DMS153 treated with DMSO at 0.1 percent for 48 hours (cell line): Measurements from ENCODE around the gene CDC14A.

Experiments used
- DNase-seq: peaks from one replicate; lab custom pipeline; 2025; ENCODE audit not compliant: unreplicated experiment; lab: John Stamatoyannopoulos, UW

Gene CDC14A

DNA sequence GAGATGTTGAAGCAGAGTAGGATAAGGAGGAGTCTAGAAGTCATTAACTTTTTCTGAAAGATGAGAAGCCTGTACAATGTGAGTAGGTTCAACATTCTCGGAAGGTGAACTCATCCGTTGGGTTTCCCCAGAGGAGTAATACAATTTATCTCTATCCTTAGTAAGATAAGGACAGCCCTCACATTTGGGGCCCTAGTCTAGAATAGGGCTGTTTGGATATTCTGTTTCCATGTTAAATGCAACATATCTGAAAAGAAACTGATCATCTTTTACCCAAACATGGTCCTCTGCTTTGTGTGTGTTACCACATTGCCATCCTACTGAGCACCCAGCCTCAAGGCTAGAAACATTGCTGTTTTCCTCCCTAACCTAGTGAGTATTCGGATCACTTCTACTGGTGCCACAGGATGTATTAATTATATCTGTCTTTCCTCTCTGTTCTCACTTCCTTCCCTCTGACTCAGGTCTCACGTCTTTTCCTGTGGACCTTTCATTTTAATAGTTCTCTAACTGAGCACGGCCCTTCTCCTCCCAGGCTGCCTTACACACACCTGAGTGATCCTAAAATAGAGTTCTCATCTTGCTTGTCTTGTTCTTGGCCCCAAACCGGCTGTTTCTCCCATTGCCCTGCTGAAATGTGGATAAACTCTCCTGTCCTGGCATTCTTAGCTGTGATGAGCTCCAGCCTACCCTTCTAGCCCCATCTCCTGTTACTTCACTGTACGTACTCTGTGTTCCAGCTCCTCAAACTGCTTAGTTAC lies 91.7 kb downstream of the CDC14A start:
- DNase-seq, result no peak

DNA sequence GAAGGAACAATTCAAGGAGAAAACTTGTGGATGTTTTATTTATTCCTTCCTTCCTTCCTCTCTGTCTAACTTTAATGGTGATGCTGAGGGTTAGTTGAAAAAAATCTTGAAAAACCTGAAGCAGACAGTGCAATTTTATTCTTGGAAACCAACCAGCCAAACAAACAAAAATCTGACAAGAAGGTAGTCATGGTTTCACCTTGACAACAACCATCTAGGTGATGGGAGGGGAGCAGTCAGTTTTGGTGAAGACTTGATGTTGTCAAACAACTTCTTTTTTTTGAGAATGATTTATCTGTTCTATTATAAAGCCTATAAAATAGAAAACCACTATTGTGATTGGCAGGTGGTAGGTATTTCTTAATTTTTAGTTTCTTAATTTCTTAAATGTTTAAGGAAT lies 93.3 kb downstream of the CDC14A start:
- DNase-seq, result no peak

- DNase-seq, result no peak
These were observed 96.1 kb downstream of the CDC14A start for GRCh38 chr1:100448366-100448765.

DNA sequence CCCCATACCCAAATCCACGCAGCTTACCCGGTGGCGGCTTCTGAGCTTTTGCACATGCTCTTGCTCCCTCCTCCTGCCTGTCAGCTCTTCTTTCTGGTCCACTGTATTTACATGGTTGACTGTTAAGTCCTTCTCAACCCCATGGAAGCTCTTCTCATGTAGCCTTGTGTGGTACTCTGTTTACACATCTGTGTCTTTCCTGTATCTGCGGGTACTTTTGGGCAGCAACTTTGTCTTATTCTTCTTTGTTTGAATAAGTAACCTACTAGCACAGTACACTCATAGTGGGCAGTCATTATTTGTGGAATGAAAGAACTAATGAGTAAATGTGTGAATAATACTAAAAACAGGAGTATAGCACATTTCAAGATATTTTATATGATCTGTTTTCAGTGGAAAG lies 97.2 kb downstream of the CDC14A start:
- DNase-seq, result no peak

GRCh38 chr1:100452641-100453040 lies 100.3 kb downstream of the CDC14A start:
- no peak for DNase-seq

- peak; percentile 26 for DNase-seq
These were observed 103.3 kb downstream of the CDC14A start for GRCh38 chr1:100455478-100456072.

GRCh38 chr1:100456880-100457279 lies 104.6 kb downstream of the CDC14A start:
- no peak for DNase-seq

DNA sequence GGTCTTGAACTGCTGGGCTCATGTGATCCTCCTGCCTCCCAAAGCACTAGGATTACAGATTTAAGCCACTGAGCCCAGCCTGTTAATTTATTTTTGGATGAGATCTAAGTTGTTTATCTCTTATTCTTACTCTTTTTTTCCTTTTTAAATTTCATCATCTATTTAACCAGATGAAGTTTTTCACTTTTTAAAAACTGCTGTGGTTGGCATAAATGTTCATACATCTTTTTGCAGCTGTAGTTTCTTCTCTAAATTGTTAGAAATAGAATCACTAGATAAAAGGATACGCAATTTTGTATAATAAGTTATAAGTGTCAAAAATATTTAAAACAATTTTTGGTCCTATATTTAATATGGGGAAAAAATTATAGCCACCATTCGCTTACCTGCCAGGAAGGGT lies 105.4 kb downstream of the CDC14A start:
- DNase-seq, result no peak

DNA sequence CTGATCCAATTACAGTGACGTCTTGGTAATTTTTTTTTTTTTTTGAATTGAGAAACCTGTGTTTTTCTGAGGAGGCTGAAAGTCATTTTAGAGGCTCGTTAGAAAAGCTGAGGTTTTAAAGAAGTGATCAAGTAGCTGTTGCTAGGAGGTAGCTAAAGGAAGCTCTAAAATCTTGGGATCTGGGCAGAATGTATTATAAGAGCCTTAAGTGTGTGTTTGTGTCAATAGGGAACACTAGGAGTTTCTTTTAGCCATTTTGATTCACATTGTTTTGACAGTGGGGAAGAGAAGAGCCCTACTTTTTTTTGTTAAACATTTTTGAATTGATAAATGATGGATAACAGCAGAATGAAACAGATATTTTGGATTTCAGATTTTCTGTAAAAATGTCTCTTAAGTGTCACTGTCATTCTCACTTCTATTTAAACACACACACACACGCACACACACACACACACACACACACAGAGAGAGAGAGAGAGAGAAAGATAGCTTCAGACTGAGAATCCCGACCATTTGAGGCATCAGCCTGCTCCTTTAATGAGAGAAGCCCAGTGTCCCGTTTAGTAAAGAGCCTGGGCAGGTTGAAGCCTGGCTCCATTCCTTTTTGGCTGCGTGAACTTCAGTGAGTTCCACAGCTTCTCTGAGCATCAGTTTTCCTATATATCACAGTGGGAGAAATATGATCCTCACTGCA lies 106.5 kb downstream of the CDC14A start:
- no peak for DNase-seq

DNA sequence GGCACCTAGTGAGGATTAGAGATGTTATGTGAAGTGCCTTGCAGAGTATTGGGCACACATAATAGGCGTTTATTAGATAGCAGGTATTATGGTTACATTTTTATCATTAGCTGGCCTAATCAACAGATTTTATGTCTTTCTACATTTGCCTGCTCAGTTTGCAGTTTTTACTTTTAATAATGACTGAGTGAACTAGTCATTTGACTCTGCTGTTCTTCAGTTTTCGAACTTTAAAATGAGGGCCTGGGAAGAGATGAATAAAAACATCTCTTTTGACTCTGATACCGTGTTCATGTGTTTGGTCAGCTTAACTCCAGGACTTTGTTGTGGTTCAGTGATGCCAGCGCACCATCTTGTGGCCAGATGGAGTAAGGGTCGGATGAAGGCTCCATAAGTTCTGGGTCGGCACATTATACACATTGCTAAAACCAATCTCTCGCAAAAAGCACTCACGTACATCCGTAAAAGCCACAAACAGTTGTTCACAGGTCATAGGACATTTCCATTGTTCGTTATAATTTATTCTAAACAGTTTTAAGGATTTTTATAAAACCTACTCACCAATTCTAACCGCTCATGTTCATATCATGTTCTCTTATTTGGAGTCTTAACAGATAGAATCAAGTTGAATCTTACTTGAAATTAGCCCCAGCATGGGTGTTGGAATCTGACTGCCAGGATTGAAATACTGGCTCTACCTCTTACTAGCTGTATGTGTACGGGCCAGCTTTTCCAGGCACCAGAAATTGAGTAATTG lies 107.2 kb downstream of the CDC14A start:
- DNase-seq, result peak; percentile 61

- DNase-seq, result no peak
These were observed 108.9 kb downstream of the CDC14A start for GRCh38 chr1:100461222-100461621.

DNA sequence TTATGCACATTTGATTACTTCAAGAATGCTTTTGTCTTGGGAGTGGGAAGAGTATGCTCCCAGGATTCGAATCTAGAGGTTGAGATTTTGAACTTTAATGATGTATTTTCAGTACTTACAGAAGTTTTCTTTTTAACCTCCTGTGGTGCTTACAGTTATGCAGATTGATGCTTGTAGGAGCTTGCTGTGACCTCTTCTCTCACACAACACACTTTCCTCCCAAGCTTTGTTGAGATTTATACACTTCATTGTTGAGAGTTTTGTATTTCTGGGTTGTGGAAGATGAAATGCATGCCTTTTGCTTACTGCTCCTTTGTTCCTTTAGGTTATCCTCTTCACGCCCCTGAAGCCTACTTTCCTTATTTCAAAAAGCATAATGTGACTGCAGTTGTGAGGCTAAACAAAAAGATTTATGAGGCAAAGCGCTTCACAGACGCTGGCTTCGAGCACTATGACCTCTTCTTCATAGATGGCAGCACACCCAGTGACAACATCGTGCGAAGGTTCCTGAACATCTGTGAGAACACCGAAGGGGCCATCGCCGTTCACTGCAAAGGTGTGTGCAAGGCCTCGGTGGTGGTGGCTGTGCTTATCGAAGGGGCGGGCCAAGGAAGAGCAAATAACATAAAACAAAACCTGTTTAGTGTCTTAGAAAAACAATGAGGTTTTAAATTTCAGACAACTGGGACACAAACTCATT lies 110.2 kb downstream of the CDC14A start:
- no peak for DNase-seq

- DNase-seq, result no peak
These were observed 111.6 kb downstream of the CDC14A start for GRCh38 chr1:100463791-100464424.

DNA sequence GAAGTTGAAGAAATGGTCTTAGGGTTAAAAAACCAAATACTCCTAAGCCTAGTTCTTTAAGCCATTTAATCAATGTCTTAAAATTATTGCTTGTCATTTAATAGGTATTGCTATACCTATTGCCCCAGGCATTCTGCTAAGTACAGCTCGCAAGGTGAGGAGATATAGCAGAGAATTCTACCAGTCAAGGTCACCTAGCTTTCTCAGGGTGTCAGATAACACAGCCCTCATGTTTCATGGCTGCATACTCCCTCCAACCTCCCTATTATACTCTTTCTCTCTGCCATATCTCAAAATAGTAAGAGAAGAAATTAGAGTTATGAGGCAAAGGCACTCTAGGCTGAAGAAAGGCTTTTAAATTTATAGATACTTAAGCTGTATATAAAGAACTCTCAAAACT lies 117.3 kb downstream of the CDC14A start:
- DNase-seq, result no peak

- DNase-seq, result no peak
These were observed 122.5 kb downstream of the CDC14A start for GRCh38 chr1:100474834-100475233.

DNA sequence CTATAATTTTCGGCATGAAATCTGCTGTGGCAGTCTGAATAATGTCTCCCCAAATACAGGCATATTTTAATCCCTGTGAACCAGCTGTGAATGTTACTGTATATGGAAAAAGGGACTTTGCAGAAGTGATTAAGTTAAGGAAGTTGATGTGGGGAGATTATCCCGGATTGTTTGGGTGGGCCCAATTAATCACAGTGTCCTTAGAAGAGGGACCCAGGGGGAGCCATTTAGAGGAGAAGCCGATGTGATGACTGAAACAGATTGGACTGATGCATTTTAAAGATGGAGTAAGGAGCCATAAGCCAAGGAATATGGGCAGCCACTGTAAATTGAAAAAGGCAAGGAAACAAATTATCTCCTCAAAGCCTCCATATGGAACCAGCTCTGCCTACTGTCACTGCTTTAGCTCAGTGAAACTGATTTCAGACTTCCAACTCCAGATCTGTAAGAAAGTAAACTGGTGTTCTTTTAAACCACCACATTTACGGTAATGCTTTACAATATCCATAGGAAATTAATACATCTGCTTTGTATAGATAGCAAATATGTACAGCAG lies 124.5 kb downstream of the CDC14A start:
- no peak for DNase-seq

GRCh38 chr1:100478816-100479215 lies 126.5 kb downstream of the CDC14A start:
- DNase-seq, result no peak

GRCh38 chr1:100479620-100480338 lies 127.5 kb downstream of the CDC14A start:
- DNase-seq, result no peak

DNA sequence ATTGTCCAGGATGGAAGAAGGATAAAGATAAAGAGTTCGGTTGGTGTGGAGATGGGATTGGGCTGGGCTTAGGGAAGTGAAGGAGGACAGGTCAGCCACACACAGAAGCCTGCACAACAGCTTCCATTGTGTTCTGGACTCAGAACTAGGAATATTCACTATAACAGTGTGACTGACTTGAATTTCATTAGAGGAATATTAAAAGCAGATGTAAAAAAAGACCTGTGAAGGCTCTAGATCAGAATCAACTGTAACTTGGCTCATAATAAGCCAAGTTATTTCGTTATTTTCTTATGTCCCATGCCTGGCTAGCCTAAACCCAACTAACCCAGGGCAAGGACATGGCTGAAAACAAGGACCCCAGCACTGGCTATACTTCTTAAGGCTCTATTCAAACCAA lies 129.0 kb downstream of the CDC14A start:
- no peak for DNase-seq

- DNase-seq, result no peak
These were observed 129.9 kb downstream of the CDC14A start for GRCh38 chr1:100482167-100482566.
